Measurements from ENCODE around the gene FRRS1L. TPM values are rescaled to one million over a fixed set of nuclear protein-coding genes. Genes with fewer than 3 reads are reported as not detected.
"Not testable (repeated sequence)": the region's sequence is repeated elsewhere in the genome, so short reads cannot be mapped to it uniquely, and the experiment has no call there.

Gene FRRS1L
- total RNA-seq, 4 donors from 2014 or later = 0.80 to 3.8 (median 1.9) TPM

GRCh38 chr9:109129470-109130197, 37.4 kb downstream of the FRRS1L start:
- no peaks in the 10 kb centered on the region for H3K9me3 ChIP-seq
- peak overlapping the region in 1 of 4 donors; percentile 33 for H3K27ac ChIP-seq
- H3K4me3 ChIP-seq = no peak overlapping the region
- no peaks in the 10 kb centered on the region for H3K27me3 ChIP-seq
- TF ChIP-seq POLR2A (IDR thresholded peaks at IDR 0.05) (no peak), CTCF (IDR thresholded peaks at IDR 0.05) (no peak)
- H3K36me3 ChIP-seq = no peaks in the 10 kb centered on the region
- H3K4me1 ChIP-seq = peaks cover 0 to 14% (median 0%) of the 10 kb centered on the region in 4 donors
- DNase-seq = no peak

- H3K4me3 ChIP-seq, H3K4me1 ChIP-seq, H3K27me3 ChIP-seq, H3K9me3 ChIP-seq, DNase-seq, H3K27ac ChIP-seq, H3K36me3 ChIP-seq: not testable (repeated sequence)
These were observed 40.4 kb downstream of the FRRS1L start for GRCh38 chr9:109126671-109127070.

- no peaks in the 10 kb centered on the region for H3K27me3 ChIP-seq
- TF ChIP-seq CTCF (IDR thresholded peaks at IDR 0.05) (no peak), POLR2A (IDR thresholded peaks at IDR 0.05) (no peak)
- H3K4me1 ChIP-seq = peaks cover 0 to 10% (median 1%) of the 10 kb centered on the region in 4 donors
- no peaks in the 10 kb centered on the region for H3K36me3 ChIP-seq
- no peak overlapping the region for H3K4me3 ChIP-seq
- no peak for DNase-seq
- no peaks in the 10 kb centered on the region for H3K9me3 ChIP-seq
- H3K27ac ChIP-seq = no peak overlapping the region
These were observed 42.9 kb downstream of the FRRS1L start for GRCh38 chr9:109124121-109124520.

GRCh38 chr9:109122726-109123621, 44.1 kb downstream of the FRRS1L start:
- TF ChIP-seq CTCF (IDR thresholded peaks at IDR 0.05) (no peak), POLR2A (IDR thresholded peaks at IDR 0.05) (no peak)
- Histone ChIP-seq H3K4me3 (no peak overlapping the region), H3K4me1 (peaks cover 0 to 14% (median 6%) of the 10 kb centered on the region in 4 donors)

GRCh38 chr9:109121232-109121796, 45.7 kb downstream of the FRRS1L start:
- H3K27ac ChIP-seq = no peak overlapping the region
- TF ChIP-seq POLR2A (IDR thresholded peaks at IDR 0.05) (no peak), CTCF (IDR thresholded peaks at IDR 0.05) (no peak)
- DNase-seq = no peak
- H3K4me3 ChIP-seq = no peak overlapping the region
- H3K27me3 ChIP-seq = no peaks in the 10 kb centered on the region
- H3K4me1 ChIP-seq = peaks cover 0 to 28% (median 7%) of the 10 kb centered on the region in 4 donors
- H3K36me3 ChIP-seq = no peaks in the 10 kb centered on the region
- H3K9me3 ChIP-seq = no peaks in the 10 kb centered on the region

More at GRCh38 chr9:109122726-109123621, 44.1 kb downstream of the FRRS1L start:
- Histone ChIP-seq H3K9me3 (no peaks in the 10 kb centered on the region), H3K27me3 (no peaks in the 10 kb centered on the region), H3K36me3 (no peaks in the 10 kb centered on the region), H3K27ac (no peak overlapping the region)
- no peak for DNase-seq

All from Peyer's patch (tissue), 4 donors.